Parathyroid adenoma (tissue), 2 donors: ENCODE results near the gene CMTM1.

Experiments
- H2AFZ ChIP-seq: fragments of 300-600 bp; sonication (generic); one replicate; pipeline ENCODE4 v1.7.0; 2017; ENCODE audit warnings: antibody characterized with exemption, mild to moderate bottlenecking
- H3K27ac ChIP-seq: fragments of 300-600 bp; sonication (generic); one replicate; pipeline ENCODE4 v1.7.0; 2017
- H3K27me3 ChIP-seq: fragments of 300-600 bp; sonication (generic); one replicate; pipeline ENCODE4 v1.7.0; 2017; ENCODE audit warnings: low read length; ENCODE audit not compliant: control insufficient read depth, insufficient read depth
- H3K36me3 ChIP-seq: fragments of 300-600 bp; sonication (generic); one replicate; pipeline ENCODE4 v1.7.0; 2017; ENCODE audit warnings: low read length; ENCODE audit not compliant: control insufficient read depth, insufficient read depth
- H3K4me1 ChIP-seq: fragments of 300-600 bp; sonication (generic); one replicate; pipeline ENCODE4 v1.7.0; 2017; ENCODE audit warnings: control low read depth
- H3K4me2 ChIP-seq: fragments of 300-600 bp; sonication (generic); one replicate; pipeline ENCODE4 v1.7.0; 2017; ENCODE audit warnings: low read length
- H3K4me3 ChIP-seq: fragments of 300-600 bp; sonication (generic); one replicate; pipeline ENCODE4 v1.7.0; 2017; ENCODE audit warnings: low read depth, low read length
- H3K79me2 ChIP-seq: fragments of 300-600 bp; sonication (generic); one replicate; pipeline ENCODE4 v1.7.0; 2017; ENCODE audit warnings: control low read depth
- H3K9ac ChIP-seq: fragments of 300-600 bp; sonication (generic); one replicate; pipeline ENCODE4 v1.7.0; 2017; ENCODE audit warnings: mild to moderate bottlenecking
- H3K9me3 ChIP-seq: fragments of 300-600 bp; sonication (generic); one replicate; pipeline ENCODE4 v1.7.0; 2017; ENCODE audit warnings: low read length; ENCODE audit not compliant: control insufficient read depth
- CTCF ChIP-seq: fragments of 300-600 bp; sonication (generic); IDR thresholded peaks from one replicate; pipeline ENCODE4 v1.7.0; 2017; ENCODE audit warnings: antibody characterized with exemption, mild to moderate bottlenecking
- donor health status: primary hyperparathyroidism.

CMTM1 gene

GRCh38 chr16:66616169-66616568 lies 49.9 kb downstream of the CMTM1 start:
- no peak overlapping the region for H3K4me3 ChIP-seq
- no peaks in the 10 kb centered on the region for H3K27me3 ChIP-seq
- H3K36me3 ChIP-seq: no peaks in the 10 kb centered on the region
- no peak overlapping the region for H3K9ac ChIP-seq
- peaks cover 29% of the 10 kb centered on the region for H3K4me1 ChIP-seq
- peaks cover 16% of the 10 kb centered on the region for H3K79me2 ChIP-seq
- no peak overlapping the region for H3K4me2 ChIP-seq
- H3K9me3 ChIP-seq: no peaks in the 10 kb centered on the region
- no peak for TF ChIP-seq CTCF
- H3K27ac ChIP-seq: peak overlapping the region; percentile 8
- no peak overlapping the region for H2AFZ ChIP-seq

- peaks cover 29% of the 10 kb centered on the region for H3K4me1 ChIP-seq
- no peaks in the 10 kb centered on the region for H3K27me3 ChIP-seq
- no peaks in the 10 kb centered on the region for H3K9me3 ChIP-seq
- H2AFZ ChIP-seq: no peak overlapping the region
- peak overlapping the region; percentile 8 for H3K27ac ChIP-seq
- H3K9ac ChIP-seq: no peak overlapping the region
- H3K79me2 ChIP-seq: peaks cover 16% of the 10 kb centered on the region
- H3K4me3 ChIP-seq: no peak overlapping the region
- no peaks in the 10 kb centered on the region for H3K36me3 ChIP-seq
- no peak for TF ChIP-seq CTCF
- no peak overlapping the region for H3K4me2 ChIP-seq
These were observed 50.4 kb downstream of the CMTM1 start for GRCh38 chr16:66616592-66616991.

- Histone ChIP-seq H3K4me1 (peaks cover 29% of the 10 kb centered on the region), H3K9me3 (no peaks in the 10 kb centered on the region), H3K4me2 (no peak overlapping the region), H3K9ac (no peak overlapping the region), H3K36me3 (no peaks in the 10 kb centered on the region), H3K27me3 (no peaks in the 10 kb centered on the region), H3K27ac (peak overlapping the region; percentile 66), H3K79me2 (peaks cover 16% of the 10 kb centered on the region), H3K4me3 (no peak overlapping the region), H2AFZ (no peak overlapping the region)
- no peak for TF ChIP-seq CTCF
These were observed 50.8 kb downstream of the CMTM1 start for GRCh38 chr16:66617010-66617434.

- Histone ChIP-seq H3K4me3 (no peak overlapping the region), H3K4me1 (peaks cover 29% of the 10 kb centered on the region), H3K79me2 (peaks cover 12% of the 10 kb centered on the region), H3K27ac (peak overlapping the region; percentile 66), H3K36me3 (no peaks in the 10 kb centered on the region), H3K4me2 (peak overlapping the region; percentile 14), H3K27me3 (no peaks in the 10 kb centered on the region), H2AFZ (peak overlapping the region; percentile 20), H3K9ac (no peak overlapping the region), H3K9me3 (no peaks in the 10 kb centered on the region)
- TF ChIP-seq CTCF: no peak
These were observed 51.5 kb downstream of the CMTM1 start for GRCh38 chr16:66617728-66618127.

GRCh38 chr16:66618588-66619375 lies 52.5 kb downstream of the CMTM1 start:
- Histone ChIP-seq H3K79me2 (peaks cover 11% of the 10 kb centered on the region), H3K4me1 (peaks cover 29% of the 10 kb centered on the region), H2AFZ (no peak overlapping the region), H3K27me3 (no peaks in the 10 kb centered on the region), H3K27ac (peak overlapping the region; percentile 66), H3K4me2 (peak overlapping the region; percentile 11), H3K9ac (no peak overlapping the region), H3K9me3 (no peaks in the 10 kb centered on the region), H3K4me3 (no peak overlapping the region), H3K36me3 (no peaks in the 10 kb centered on the region)
- no peak for TF ChIP-seq CTCF
